ENCODE measurements around the gene MRO.
"Not testable (repeated sequence)": the region's sequence is repeated elsewhere in the genome, so short reads cannot be mapped to it uniquely, and the experiment has no call there.

The MRO gene

DNA sequence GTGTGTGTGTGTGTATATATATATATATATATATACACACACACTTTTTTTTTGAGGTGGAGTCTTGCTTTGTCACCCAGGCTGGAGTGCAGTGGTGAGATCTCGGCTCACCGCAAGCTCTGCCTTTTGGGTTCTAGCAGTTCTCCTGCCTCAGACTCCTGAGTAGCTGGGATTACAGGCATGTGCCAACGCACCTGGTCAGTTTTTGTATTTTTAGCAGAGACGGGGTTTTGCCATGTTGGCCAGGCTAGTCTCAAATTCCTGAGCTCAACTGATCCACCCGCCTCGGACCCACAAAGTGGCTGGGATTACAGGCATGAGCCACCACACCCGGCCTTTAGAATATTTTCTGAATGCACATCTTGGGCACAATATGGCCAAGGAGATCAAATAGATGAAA, 13.7 kb upstream of the MRO start:
- DNase-seq, result not testable (repeated sequence)

DNA sequence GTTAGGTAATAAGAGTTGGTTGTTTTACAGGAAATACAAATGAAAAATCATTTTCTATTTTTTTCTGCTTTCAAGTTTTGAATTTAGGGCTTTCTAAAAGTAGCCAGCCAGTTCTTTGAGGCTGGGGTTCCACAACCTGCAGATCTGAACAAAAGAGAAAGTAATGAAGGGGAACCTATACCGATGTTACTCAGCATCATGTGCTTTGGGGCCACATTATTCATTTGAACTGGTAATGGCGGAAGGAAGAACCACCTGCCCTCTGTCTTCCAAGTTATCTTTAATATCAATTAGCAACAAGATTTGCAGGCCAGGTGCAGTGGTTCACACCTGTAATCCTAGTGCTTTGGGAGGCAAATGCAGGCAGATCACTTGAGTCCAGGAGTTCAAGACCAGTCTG, 12.9 kb upstream of the MRO start:
- DNase-seq, result no peak

DNA sequence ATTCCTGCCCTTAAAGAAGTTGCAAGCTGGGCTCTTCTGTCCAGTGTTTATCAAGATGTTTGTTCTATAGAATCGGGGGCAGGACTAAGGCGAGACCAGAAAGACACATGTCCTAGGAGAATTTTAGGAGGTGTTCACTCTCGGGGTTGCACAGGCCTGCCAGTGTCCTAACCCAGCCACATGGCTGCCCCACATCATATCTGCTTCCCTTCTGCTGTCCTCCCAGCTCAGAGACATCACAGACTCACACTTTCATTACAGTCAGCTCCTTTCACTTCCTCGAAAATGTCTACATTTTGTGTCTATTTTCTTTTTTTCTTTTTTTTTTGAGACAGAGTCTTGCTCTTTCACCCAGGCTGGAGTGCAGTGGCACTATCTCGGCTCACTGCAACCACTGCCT, 10.7 kb upstream of the MRO start:
- no peak for DNase-seq

DNA sequence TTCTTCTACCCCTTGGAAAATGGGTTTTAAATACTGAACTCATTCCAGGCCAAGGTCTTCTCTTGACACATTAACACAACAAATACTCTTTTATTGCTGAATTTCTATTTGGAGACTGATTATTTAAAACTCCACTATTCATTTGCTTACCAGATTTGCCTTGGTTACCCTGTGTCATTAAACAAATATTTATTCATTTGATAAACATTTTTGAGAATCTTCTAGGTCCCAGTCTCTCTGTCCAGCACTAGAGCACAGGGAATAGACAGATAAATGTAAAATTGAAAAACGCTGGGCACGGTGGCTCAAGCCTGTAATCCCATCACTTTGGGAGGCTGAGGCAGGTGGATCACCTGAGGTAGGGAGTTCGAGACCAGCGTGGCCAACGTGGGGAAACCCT, 9.8 kb upstream of the MRO start:
- DNase-seq, result no peak

DNA sequence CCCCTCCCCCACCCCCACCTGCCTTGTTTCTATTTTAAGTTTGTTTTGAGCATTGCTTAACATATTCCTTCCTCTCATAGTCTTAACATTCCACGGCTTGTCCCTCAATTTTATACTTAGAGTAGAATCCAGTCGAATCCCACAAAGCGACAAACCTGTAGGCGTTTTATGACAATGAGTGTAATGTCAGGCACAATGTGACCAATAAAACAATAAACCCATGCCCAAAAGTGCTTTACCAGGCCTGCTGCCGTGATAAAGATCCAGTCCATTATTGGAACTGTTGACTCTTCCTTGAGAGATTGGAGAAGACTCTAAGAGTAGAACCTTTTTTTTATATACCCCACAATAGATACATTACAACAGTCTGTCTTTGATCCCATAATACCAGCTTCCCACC, 6.2 kb upstream of the MRO start:
- no peak for DNase-seq

DNA sequence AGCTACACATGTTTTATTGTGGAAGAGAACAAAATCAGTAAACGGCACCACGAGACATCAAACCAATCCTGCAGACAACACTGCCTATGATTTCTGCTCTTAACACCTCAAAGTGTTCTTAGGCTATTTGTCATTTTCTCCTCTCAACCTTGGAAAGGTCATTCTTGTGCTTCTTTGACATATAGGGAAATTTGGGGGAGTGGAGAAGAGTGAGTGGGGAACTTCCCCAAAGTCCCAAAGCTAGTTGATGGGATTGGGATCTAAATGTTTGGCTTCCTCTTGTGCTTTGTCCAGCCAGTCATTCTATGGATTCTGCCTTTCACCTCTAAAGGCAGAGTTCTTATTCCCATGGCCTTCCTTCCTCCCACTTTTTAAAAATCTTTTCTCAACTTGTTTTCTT, 5.8 kb upstream of the MRO start:
- DNase-seq, result no peak

DNA sequence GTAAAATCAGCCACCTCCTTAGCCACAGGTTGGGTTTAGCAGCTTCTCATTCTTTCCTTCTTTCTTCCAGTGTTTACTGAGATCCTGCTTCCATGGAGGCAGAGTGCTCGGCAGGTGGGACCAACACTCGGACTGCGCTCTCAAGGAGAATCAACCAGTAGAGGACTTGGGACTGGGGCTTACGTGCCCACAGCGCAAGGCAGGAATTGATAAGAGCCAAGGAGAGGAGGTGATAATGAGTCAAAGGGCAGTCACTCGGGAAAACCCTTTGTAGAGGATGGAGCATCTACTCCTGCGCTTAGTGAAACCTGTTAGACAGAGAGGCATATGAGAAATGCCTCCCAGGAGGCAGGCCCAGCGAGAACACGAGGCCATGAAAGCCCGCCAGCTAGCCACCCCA, 2.9 kb upstream of the MRO start:
- DNase-seq, result no peak

DNA sequence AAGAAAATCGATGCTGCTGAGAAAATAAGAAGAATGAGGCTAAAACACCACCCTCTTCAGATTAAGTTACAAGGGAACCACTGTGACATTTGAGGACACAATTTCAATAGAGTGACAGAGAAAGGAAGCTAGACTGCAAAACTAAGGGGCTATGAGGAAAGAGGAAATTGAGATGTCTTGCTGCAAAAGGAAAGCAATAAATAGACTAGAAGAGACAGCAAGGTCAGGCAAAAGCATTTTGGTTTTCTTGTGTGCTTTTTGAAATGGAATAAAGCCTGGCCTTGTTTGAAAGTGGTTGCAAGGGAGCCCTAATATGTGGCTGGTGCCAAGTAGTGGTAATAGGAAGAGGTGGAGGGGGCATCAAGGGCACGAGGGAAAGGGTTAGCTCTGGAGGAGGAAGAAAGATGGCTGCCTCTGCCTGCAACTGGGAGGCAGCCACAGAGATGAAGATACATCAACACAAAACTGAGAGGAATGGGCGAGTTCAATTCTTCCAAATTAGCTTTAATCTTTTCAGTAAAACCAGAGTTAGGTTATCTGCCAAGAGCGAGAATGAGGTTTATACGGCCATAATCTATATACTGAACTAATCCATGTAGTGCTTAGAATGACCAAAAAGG, 1.2 kb upstream of the MRO start:
- no peak for DNase-seq

DNA sequence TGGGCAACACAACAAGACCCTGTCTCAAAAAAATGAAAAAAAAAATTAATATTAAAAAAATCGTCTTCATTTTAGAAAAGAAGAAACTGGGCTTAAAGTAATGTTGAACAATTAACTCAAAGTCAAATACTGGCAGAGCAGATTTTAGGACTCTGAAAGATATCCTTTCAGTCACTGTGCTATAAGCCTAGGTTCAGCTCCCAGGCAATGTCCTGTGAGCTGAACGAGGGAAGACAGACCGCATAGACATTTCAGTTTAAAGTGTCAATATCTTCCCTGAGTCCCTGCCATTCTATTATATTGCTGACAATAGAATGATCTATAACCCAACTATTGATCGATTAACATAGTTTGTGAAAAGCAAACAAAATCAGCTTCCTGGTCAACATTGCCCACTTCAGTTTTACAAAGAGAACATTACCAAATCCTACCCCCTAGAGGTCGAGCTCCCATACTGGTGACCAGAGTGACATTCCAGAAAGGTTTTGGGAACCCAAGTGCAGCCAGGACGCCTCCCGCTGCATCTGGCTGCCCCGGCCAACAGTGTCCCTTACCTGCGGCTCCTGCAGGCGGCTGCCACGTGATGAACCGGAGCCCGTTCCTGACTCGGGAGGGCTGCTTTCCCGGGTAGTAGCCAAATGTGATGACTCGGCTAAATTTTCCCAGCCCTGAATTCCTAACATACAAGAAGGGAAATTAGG, 639 bp downstream of the MRO start:
- DNase-seq, result no peak

DNA sequence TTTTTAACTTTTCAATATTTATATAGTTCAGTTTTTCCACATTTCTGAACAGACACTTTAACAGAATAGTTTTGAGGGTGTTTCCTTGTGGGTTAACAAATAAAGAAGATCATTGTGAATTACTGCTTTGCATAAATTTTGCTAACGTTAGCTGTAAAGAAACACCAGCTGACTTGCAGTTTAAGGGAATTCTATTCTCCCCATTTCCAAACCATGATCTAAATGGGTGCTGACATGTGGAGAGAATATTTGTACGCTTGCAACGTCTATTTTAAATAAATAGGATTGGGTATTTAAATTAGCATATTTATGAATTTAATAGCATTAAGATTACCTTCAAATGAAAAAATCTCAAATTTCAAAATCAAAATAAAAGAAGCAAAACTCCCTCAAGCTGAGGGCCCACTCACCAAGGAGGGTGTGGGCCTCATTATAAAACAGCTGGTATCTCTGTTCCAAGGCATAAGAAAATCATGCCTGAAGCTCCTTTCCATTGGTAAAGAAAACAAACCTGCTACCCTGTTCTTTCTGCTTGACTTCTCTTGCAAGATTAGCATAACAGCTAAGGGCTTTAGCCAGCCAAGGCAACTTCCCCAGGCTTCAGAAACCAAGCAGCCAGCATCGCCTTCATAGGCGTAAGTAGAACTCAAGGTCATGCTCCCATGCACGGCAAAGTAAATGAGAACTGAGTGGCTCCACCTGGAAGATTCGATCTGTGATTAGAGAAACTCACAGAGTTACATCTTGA, 3.2 kb downstream of the MRO start:
- no peak for DNase-seq

DNA sequence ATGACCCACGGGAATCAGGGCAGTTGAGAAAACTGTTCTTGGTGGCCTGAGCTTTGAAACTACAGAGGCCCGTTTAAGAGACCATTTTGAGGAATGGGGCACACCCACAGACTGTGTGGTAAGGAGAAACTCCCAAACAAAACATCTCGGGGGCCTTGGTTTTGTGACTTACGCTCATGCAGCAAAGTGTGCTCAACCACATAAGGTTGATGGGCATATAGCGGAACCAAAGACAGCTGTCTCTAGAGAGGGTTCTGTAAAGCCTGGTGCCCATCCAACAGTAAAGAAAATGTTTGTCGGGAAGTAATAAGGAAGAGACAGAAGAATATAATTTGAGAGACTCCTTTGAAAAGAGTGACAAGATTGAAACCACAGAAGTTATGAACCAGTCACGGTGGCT, 5.4 kb downstream of the MRO start:
- no peak for DNase-seq

DNA sequence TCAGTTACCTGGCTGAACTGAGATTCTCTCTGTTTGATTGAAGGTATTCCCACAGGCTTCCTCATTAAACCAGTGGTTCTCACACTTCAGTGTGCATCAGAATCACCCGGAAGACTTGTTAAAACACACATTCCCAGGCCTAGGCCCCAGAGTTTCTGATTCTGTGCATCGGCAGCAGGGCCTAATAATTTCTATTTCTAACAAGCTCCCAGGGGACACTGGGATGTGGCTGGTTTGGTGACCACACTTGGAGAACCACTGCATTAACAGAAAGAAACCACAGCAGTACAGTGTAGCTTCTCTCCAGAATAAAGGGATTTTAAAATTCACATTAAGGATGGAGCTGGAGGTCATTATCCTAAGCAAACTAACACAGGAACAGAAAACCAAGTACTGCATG, 6.5 kb downstream of the MRO start:
- DNase-seq, result no peak

DNA sequence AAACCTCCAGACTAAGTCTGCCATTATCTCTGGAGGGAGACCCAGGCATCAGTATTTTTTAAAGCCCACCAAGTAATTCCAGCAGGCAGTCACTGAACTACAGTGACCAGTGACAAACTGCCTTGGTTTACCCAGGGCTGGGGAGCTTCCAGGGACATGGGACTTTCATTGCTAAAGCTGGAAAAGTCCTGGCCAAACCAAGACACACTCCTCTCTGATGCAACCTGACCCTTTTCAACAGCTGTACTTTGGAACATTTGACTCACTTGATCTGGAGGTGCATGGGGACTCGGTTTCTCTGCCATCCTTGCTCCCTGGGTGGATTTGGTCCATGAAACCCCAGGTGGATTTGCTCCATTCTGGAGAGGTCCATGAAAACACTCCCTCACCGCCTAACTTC, 7.0 kb downstream of the MRO start:
- no peak for DNase-seq

DNA sequence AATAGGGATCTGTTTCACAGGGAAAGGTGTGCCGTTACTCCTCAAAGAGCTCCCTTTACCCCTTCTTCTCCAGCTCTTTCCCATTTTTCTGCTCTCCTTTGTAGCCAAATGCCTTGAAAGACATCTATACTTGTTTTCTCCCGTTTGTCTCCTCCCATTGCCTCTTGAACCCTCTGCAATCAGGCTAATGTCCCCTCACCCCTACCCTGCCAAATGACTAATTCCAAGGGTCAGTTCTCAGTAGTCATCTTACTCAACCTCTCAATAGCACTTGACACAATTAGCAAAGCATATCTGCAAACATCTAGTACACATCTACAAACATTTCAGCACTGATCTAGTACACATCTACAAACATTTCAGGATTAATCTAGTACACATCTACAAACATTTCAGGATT, 12.6 kb downstream of the MRO start:
- DNase-seq, result no peak

DNA sequence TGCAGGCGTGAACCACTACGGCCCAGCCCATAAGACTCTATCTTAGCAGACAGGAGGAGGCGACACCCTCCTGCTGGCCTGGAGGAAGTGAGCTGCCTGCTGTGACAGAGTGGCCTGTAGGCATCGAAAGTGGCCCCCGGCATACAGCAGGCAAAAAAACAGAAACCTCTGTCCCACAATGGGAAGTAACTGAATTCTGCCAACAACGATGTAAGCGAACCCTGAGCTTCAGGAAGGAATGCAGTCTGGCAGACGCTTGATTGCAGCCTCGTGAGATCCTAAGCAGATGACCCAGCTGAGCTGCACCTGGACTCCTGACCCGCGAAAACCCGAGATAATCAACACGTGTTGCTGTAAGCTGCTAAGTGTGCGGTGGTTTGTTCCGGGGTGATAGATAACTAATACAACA, 13.6 kb downstream of the MRO start:
- DNase-seq, result no peak

DNA sequence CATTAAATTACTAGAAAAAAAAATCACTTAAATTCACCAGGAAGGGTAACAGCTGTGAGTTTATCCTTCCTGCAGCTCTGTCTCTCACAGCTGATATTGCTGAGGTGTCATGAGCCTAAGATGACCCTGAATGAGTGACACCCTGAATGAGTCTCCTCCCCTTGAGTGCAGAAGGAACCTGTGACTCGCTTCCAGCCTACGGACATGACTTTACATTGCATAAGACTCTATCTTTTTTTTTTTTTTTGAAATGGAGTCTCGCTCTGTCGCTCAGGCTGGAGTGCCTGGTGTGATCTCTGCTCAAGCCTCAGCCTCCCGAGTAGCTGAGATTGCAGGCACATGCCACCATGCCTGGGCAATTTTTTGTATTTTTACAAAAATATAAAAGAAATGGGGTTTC, 14.1 kb downstream of the MRO start:
- DNase-seq, result no peak

DNA sequence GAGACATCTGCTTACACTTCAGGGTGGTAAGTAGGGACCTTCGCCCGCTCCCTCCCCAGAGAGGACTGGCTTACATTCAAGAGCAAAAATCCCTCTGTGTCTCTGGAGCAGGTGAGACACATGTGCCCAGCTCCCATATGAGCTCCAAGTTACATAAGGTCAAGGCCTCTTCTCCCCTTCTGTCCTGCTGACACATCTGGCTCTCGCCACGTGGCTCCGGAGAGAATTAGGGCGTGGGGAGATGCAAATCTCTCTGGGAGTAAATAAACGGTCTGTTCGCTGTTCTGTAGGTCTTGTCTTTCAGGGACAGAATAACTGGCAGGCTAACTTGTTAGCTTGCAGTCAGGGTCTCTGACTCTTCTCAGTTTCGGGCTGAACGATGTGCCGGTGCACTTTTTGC, 16.2 kb downstream of the MRO start:
- no peak for DNase-seq

DNA sequence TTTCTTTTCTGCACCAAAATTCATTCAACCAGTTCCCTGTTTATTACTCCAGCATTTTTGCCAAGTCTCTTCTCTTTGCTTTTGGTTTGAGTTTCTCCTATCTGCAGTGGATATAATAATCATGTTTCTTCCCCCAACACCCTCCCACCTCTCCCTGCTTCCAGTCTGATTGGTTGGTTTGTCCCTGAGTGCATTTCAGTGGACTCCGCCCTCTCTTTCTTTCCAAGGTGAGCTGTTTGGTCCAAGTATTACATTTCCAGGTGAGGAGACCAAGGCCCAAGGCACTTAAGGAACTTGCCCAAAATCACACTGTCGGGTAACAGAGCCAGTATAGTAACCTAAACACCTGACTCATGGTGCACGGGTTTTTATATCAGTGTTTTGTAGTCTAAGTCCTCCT, 17.7 kb downstream of the MRO start:
- no peak for DNase-seq

DNA sequence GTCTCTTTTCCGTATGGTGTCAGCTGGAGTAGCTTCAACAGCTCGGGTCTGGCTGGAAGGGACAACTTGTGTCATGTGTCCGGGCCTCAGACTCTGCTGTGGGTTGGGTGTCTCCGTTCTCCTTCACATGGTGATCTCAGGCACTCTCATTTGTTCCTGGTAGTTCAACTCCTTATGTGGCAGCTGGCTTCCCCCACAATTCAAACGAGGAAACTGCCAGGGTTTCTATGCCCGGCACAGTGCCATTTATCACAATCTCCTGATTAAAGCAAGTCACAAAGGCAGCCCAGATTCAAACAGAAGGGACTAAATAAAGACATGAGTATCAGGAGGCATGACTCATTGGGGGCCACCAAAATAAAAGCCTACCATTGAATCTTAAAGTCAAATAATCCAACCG, 22.7 kb downstream of the MRO start:
- no peak for DNase-seq

DNA sequence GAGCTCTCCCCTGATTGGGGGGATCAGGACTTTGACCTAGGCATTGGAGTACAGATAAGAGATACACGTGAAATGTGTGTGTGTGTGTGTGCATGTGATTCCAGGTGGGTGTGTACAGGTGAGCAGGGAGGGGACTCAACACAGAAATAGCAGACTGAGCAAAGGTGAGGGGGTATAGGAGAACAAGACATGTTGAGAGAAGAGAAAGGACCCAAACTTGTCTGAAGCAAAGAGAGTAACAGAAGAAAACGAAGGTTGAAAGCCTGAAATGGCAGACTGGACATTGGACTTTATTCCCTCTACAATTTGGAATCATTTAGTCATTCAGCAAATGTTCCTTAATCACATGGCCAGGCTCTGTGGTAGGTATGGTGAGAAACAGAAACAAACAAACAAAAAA, 23.3 kb downstream of the MRO start:
- DNase-seq, result no peak

DNA sequence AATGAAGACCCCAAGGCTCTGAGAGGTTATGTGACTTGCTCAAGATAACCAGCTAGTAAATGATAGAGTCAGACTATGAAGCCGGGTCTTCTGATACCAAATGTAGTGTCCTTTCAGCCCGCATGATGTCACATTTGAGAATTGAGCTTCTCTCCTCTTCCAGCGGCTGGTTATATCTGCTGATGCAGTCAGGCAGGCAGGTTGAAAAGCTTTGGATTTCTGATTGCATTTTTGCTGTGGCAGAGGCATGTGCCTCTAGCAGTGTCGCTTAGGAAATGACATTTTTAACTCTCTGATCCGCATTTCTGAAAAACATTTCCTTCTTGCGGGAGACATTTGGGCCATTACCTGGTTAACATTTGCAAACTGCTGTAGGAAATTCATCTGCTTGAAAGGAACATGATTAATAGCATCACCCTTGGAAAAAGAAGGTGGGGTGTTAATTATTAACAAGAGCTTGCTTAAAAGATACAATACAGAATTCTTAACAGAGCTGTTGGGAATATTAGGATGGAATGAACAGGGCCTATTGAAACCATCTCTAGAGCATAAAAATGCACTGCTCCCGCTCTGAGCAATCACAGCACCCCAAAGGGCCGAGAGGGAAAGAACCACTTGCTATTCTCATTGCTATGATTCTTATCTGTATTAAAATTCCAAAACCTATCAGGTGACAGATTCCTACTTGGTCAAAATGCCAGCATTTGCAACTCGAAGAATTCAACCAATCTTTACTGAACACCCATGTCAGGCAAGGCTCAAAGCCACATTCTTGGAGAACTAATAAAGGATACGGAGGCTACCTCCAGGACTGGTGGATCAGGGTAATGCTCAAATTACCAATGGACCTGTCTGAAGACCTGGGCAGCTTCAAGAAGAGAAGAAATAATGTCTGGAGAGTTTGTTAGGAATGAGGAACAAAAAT, 25.9 kb downstream of the MRO start:
- no peak for DNase-seq

DNA sequence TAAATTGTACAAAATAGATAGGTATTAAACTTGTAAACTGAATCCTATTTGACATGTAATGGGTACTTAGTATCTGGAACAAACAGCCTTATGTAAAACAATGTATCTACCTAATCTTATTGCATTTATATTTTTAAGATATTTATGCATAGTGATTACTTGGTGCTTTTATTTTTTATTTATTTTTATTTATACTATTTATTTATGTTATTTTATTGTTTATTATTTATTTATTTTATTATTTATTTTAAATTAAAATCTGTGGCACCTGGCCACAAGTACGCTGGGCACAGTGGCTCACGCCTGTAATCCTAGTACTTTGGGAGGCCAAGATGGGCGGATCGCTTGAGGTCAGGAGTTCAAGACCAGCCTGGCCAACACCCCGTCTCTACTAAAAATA, 26.9 kb downstream of the MRO start:
- no peak for DNase-seq
